IPS-NIHi7 (cell line): ENCODE data around the gene ZMYND15.
A peak's percentile ranks its signal among the peaks of the same experiment; 100 is the strongest.

Experiments used
- DNase-seq: peaks from one replicate; pipeline ENCODE4 v3.0.0; 2012; ENCODE audit warnings: mixed read lengths; ENCODE audit errors: extremely low spot score

ZMYND15 gene

GRCh38 chr17:4715063-4715744 is 24.4 kb upstream of the ZMYND15 start:
- DNase-seq: no peak

DNA sequence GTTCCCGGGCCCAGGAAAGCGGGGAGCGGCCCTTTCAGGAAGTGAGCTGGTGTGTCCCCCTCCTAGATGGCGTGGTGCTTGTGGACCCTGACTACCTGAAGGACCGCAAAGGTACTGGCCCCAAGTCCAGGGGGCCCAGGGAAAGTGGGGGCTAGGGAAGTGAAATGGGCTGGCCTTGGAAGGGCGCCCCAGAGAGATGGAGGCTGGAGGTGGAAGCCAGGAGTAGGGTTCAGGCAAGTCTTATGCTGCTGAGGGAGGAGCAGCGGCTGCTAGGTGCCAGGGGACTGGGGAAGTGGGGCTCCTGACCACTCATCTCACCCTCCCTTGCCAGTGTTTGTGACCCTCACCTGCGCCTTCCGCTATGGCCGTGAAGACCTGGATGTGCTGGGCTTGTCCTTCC is 23.6 kb upstream of the ZMYND15 start:
- no peak for DNase-seq

DNA sequence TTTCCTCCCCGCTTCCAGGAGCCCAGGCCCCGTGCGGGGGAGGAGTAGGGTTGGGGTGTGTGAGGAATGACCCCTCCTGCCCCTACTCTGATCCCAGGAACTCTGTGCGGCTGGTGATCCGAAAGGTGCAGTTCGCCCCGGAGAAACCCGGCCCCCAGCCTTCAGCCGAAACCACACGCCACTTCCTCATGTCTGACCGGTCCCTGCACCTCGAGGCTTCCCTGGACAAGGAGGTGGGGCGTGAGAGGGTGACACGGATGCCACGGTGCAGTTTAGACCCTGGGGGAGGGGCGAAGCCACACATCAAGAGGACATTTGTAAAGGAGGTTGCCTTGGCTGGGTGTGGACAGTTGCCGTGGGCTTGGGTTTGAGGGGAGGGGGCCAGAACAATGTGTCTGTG is 21.8 kb upstream of the ZMYND15 start:
- DNase-seq: peak; percentile 3

- DNase-seq: no peak
Measured at GRCh38 chr17:4718276-4718675, 21.4 kb upstream of the ZMYND15 start.

DNA sequence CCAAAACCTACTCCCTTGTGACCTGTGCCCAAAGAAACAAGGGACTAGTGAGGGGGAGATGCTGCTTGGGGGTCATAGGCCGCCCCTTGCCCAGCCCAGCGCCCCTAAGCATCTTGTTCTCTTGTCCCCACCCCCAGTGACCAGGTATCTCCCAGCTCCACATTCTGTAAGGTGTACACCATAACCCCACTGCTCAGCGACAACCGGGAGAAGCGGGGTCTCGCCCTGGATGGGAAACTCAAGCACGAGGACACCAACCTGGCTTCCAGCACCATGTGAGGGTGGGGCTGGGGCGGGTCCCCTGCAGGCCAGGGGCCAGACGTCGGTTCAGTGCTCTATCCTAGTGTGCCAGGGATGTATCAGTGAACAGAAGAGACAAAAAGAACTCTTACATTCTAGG is 20.5 kb upstream of the ZMYND15 start:
- DNase-seq: no peak

DNA sequence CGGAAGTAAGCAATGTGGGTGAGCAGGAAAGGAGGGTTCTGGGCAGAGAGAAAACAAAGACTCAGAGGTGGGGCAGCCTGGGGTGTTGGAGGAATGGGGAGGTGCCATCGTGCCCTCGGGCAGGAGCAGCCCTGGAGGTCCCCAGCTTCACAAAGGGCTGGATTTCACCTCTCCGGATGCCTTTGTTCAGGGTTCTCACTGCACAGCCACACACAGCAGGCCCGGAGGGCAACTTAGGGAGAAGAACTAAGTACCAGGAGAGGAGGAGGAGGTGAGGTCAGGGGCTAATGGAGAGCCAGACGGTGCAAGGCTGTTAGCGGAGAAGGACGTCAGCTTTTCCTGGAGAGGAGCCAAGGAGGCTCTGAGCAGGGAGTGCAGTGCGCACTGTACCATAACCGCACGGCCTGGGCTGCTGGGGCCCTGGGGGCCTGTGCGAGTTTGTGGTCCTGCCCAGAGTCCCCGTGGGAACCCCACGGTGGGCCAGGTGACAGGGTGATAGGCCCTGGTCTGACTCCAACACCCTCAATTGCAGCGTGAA is 19.9 kb upstream of the ZMYND15 start:
- no peak for DNase-seq

DNA sequence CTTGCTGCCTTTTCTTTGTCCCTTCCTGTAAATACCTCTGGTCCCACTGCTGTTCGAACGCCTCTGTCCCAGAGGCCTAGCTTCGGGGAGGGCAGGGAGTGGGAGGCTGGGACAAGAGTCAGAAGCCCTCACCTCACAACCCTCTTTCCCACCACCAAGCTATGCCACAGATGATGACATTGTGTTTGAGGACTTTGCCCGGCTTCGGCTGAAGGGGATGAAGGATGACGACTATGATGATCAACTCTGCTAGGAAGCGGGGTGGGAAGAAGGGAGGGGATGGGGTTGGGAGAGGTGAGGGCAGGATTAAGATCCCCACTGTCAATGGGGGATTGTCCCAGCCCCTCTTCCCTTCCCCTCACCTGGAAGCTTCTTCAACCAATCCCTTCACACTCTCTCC is 18.8 kb upstream of the ZMYND15 start:
- no peak for DNase-seq

DNA sequence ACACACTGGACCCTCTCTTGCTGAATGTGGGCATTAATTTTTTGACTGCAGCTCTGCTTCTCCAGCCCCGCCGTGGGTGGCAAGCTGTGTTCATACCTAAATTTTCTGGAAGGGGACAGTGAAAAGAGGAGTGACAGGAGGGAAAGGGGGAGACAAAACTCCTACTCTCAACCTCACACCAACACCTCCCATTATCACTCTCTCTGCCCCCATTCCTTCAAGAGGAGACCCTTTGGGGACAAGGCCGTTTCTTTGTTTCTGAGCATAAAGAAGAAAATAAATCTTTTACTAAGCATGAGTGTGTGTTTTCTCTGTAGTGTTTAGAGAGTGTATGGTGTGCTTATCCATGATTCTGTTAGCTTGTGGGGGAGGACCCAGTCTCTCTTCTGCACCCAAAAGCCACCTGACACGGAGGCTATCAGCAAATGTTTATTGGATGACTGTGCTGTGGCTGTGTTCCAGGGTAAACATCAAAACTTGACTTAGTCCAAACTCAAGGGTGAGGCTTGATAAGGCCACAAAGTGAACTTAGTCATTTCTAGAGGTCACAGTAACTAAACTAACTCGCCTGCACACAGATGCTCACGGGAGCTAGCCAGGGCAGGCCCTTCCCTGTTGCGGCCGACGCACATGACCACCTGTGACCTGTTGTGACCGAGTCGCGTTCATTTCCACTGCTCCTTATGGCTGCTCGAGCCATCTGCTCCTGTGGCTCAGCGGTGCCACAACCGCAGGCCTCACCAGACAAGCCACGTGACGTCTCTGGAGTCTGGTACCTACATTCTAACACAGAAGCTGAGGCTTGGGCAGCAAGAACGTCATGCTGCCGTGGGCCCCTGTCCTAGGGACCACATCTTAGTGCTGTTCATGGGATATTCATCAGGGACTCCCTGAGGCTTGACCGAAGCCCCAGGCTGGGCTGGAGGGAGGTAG is 18.2 kb upstream of the ZMYND15 start:
- no peak for DNase-seq

GRCh38 chr17:4722678-4723240 is 16.9 kb upstream of the ZMYND15 start:
- DNase-seq: no peak

DNA sequence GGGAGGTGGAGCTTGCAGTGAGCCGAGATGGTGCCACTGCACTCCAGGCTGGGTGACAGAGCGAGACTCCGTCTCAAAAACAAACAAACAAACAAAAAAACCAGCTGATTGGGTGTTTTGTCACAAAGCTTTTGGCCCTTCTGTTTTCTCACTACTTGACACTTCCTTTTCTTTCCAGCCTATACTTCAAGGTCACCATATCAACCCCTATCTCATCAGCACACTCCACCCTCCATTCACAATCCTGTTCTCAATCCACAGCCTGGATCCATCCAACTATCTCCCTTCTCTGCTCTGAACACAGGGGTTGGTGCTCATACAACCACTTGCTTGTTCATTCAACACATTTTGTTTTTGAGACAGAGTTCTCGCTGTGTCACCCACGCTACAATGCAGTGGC is 15.0 kb upstream of the ZMYND15 start:
- no peak for DNase-seq

- DNase-seq: no peak
Measured at GRCh38 chr17:4725646-4726310, 13.9 kb upstream of the ZMYND15 start.

GRCh38 chr17:4728124-4728523 is 11.5 kb upstream of the ZMYND15 start:
- DNase-seq: no peak

DNA sequence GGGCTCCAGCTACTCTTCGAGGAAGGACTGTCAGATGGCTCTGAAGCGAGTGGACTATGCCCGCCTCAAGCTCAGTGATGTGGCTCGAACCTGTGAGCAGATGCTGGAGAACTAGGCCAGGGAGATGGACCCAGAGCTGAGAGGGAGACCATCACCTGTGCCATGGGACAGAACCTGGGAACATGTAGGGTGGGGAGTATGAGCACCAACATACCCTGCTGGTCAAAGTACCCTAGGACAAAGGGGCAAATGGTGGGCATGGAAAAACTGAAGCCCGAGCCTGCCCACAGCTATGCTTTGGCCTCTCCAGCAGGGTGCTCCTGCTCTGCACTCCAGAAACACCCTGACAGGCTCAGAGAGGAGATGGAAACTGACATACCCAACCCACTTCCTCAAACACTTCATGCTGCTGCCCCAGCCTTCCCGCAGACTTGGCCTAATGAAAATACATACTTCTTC is 6.5 kb upstream of the ZMYND15 start:
- DNase-seq: no peak

DNA sequence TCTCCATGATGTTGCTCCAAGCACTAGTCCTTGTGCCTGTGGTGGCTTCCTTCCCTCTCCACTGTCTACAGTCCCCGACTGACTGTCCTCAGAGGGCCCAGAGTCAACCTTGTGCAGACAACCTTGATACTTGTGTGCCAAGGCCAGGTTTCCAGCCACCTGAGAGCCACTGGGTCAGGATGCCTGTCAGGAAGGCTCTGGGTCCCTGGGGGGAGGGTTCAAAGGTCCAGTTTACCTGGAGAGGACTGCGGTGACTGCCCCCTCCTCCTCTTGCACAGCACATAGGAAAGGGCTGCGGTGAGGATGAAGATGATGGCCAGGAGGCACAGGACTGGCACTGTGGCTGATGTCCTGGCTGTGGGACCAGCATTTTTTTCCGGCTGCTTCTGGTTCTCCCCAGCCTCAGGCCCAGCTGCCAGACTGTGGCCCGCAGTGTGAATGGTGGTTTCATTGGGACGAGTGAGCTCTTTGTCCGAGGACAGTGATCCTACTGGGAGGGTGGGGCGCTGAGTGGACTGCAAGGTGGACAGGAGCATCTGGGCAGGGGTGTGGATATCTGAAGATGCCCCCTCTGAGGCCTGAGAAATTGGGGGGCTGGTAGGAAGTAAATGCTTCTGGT is 4.7 kb upstream of the ZMYND15 start:
- no peak for DNase-seq

DNA sequence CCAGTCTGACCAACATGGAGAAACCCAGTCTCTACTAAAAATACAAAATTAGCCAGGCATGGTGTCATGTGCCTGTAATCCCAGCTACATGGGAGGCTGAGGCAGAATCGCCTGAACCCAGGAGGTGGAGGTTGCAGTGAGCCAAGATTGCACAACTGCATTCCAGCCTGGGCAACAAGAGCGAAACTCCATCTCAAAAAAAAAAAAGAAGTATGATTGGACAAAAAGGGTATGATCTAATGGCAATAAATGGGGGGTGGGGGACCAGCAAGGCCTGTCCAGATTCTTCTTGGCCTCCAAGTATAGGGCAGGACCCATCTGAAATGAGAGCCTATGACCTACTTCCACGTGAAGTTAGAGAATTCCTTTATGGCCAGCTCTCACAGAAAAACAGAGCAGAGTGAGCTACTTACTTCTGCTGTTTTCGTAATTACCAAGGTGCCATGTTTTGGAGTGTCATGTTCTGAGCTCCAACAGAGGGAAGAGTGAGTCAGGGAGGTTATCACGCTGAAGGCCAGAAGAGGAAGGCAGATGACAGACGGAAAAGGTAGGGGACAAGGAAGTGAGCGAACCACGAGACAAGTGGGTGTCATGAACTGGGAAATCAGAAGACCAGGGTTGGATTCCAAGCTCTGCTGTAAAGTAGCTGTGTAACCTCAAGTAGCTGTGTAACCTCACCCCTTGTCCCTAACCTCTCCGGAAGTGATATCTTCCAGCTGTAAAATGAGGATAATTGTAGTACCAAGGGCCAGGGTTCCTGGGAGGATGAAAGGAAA is 3.6 kb upstream of the ZMYND15 start:
- no peak for DNase-seq

GRCh38 chr17:4738136-4739121 is 1.2 kb upstream of the ZMYND15 start:
- DNase-seq: peak; percentile 31

- no peak for DNase-seq
Measured at GRCh38 chr17:4740025-4740351, 355 bp downstream of the ZMYND15 start.

DNA sequence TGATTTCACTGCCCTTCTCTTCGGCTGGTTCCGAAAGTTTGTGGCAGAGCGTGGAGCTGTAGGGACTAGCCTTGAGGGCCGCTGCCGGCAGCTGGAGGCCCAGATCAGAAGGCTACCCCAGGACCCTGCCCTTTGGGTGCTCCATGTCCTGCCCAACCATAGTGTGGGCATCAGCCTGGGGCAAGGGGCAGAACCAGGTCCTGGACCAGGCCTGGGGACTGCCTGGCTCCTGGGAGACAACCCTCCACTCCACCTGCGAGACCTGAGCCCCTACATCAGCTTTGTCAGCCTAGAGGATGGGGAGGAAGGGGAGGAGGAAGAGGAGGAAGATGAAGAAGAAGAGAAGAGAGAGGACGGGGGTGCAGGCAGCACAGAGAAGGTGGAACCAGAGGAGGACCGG is 951 bp downstream of the ZMYND15 start:
- DNase-seq: no peak

- no peak for DNase-seq
Measured at GRCh38 chr17:4741544-4741943, 1.9 kb downstream of the ZMYND15 start.

GRCh38 chr17:4742133-4742532 is 2.5 kb downstream of the ZMYND15 start:
- DNase-seq: no peak
